Endothelial cell of umbilical vein (primary cell): ENCODE measurements around the gene MACROD2.

ENCODE experiments used
- EZH2 ChIP-seq: IDR thresholded peaks from 2 replicates; pipeline ENCODE4 v1.6.1; 2012; ENCODE audit warnings: borderline replicate concordance, low read depth, mild to moderate bottlenecking, moderate library complexity, low read length, inconsistent platforms; ENCODE audit not compliant: severe bottlenecking
- FOS ChIP-seq: IDR thresholded peaks from 2 replicates; pipeline ENCODE4 v1.6.1; 2011; ENCODE audit warnings: mild to moderate bottlenecking, low read length, moderate library complexity, borderline replicate concordance; ENCODE audit not compliant: insufficient read depth
- MYC ChIP-seq: IDR thresholded peaks from one replicate; pipeline ENCODE4 v1.6.1; 2011; ENCODE audit warnings: mild to moderate bottlenecking, low read depth, low read length
- POLR2A ChIP-seq: IDR thresholded peaks from 2 replicates; pipeline ENCODE4 v1.6.1; 2012; ENCODE audit warnings: low read depth, mild to moderate bottlenecking, control low read depth, low read length
- POLR2AphosphoS5 ChIP-seq: IDR thresholded peaks from 2 replicates; pipeline ENCODE4 v1.6.1; 2012; ENCODE audit warnings: low read depth, mild to moderate bottlenecking, control low read depth, low read length, moderate library complexity; ENCODE audit not compliant: insufficient read depth
- TF ChIP-seq, protein P1 (sequence below): IDR thresholded peaks from 2 replicates; pipeline ENCODE4 v1.6.1; 2011; ENCODE audit not compliant: insufficient read depth, insufficient read length
- TF ChIP-seq, protein P2 (sequence below), 2 donors: IDR thresholded peaks; 1 replicate in 1 of 2; 2 replicates in 1 of 2; pipeline ENCODE4 v1.5.1; 2011; ENCODE audit warnings: low read length in 2 of 2, mild to moderate bottlenecking in 2 of 2, moderate library complexity in 2 of 2, control low read depth in 1 of 2, inconsistent platforms in 1 of 2, low read depth in 1 of 2; ENCODE audit not compliant: insufficient read depth in 1 of 2; ENCODE audit errors: extremely low read depth in 1 of 2

DNA sequence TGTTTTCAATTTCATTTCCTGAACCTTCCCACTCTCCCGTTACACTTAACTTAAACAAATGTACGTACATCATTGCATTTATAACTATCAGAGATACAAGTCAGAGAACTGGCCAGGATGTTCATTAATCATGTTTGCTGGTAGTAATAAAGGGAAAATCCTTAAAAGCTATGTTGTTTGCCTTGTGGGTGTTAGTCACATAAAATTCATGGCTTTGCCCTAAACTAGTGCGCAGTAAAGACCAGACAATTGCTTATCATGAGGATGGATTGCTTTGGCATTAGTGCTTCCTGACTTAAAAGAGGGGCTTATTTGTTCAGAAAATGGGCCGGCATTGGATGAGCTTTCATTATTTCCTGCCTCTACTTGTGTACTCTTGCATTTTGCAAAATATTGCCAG is 1379.4 kb downstream of the MACROD2 start:
- TF ChIP-seq, protein P1, sequence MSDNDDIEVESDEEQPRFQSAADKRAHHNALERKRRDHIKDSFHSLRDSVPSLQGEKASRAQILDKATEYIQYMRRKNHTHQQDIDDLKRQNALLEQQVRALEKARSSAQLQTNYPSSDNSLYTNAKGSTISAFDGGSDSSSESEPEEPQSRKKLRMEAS: no peak
- TF ChIP-seq POLR2AphosphoS5: no peak
- TF ChIP-seq, protein P2, sequence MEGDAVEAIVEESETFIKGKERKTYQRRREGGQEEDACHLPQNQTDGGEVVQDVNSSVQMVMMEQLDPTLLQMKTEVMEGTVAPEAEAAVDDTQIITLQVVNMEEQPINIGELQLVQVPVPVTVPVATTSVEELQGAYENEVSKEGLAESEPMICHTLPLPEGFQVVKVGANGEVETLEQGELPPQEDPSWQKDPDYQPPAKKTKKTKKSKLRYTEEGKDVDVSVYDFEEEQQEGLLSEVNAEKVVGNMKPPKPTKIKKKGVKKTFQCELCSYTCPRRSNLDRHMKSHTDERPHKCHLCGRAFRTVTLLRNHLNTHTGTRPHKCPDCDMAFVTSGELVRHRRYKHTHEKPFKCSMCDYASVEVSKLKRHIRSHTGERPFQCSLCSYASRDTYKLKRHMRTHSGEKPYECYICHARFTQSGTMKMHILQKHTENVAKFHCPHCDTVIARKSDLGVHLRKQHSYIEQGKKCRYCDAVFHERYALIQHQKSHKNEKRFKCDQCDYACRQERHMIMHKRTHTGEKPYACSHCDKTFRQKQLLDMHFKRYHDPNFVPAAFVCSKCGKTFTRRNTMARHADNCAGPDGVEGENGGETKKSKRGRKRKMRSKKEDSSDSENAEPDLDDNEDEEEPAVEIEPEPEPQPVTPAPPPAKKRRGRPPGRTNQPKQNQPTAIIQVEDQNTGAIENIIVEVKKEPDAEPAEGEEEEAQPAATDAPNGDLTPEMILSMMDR (IDR thresholded peaks at IDR 0.05; ENCODE audit: extremely low read depth in 1 of 2, insufficient read depth in 1 of 2, low read depth in 1 of 2, low read length in 2 of 2): no peak
- no peak for TF ChIP-seq POLR2A
- no peak for TF ChIP-seq FOS
- TF ChIP-seq EZH2: no peak
- TF ChIP-seq MYC: no peak
